ENCODE measurements around the gene CCHCR1.
"Not testable (repeated sequence)": the region's sequence is repeated elsewhere in the genome, so short reads cannot be mapped to it uniquely, and the experiment has no call there.

CCHCR1 gene

GRCh38 chr6:31180500-31180899 lies 22.9 kb upstream of the CCHCR1 start:
- DNase-seq: peak; percentile 75 to 84 (median 79)

DNA sequence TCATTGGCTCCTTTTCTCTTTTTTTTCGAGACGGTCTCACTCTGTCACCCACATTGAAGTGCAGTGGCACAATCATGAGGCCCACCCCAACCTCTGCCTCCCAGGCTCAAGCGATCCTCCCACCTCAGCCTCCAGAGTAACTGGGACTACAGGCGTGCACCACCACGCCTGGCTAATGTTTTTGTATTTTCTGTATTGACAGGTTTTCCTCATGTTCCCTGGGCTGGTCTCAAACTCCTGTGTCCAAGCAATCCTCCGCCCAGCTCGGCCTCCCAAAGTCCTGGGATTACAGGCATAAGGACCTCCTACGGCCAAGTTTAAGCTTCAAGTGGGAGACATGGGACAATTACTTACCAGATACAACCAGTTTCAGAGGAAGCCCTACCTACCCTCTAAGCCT lies 22.3 kb upstream of the CCHCR1 start:
- no peak for DNase-seq

DNA sequence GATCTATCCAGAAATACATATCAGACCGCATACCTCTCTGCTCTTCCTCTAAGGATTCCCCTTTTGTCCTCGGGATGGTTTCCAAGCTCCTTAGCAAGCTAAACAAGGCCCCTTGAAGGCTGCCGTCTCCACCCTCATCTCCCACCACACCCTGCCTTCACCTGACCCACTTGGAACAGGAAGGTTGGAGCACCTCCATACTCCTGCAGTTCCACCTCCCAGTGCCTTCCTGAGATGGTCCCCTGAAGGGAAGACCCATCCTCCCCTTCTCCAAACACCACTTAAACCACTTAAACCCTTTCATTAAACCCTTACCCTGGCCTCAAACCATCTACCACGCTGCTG lies 21.4 kb upstream of the CCHCR1 start:
- DNase-seq: no peak

DNA sequence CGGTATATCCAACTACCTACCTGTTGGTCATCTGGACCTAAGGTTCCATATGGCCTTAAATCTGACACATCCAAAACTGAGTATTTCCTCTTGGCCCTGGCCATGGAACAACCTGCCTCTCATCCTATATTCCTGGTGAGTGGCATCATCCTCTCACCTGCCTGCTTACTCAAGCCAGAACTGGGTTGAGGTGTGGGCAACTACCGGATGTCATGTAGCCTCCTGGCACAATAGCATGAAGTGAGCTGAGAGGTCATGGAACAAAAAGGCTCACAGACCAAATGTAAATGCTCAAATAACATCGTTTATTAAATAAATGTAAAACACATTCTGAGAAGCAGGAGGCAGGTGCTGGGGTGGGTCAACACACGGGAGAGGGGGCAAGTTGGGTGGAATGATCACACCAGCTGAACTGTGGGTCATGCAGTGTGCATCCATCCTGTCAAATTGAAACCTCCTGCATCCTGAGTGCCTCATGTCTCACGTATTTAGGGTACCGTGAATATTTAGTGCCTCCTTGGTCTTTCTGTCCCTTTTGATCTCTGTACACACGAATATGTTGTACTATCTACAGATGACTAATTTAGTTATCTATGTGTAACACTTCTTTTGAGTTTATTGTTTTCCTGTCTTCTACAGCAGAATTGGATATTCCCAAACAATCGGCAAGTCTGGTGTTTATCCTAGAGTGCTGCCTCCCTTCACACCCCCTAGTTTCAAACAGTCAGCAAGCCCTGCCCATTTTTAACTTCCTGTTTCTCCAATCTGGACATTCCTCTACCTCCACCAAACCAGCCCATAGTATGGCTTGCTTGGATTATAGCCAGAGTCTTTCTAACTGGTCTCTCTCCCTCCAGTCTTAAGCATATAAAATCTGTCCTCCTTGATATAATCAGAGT lies 20.8 kb upstream of the CCHCR1 start:
- peak; percentile 36 to 50 (median 48) for DNase-seq

- DNase-seq: no peak
These were observed 18.4 kb upstream of the CCHCR1 start for GRCh38 chr6:31175971-31176370.

DNA sequence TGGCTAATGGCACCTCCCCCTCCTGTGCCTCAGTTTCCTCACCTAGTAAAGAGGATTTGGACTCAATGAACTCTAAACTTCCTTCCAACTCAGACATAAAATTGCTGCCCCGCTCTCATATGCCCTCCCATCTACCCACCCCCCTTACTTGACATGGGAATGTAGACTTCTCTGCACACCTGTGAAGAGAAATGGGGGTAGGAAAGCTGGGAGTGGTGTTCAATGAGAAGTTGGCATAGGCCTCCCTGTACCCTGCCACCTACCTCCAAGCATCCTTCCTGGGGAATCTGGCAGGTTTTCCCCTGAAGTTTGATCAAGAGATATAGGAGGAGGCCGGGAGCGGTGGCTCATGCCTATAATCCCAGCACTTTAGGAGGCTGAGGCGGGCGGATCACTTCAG lies 16.8 kb upstream of the CCHCR1 start:
- no peak for DNase-seq

DNA sequence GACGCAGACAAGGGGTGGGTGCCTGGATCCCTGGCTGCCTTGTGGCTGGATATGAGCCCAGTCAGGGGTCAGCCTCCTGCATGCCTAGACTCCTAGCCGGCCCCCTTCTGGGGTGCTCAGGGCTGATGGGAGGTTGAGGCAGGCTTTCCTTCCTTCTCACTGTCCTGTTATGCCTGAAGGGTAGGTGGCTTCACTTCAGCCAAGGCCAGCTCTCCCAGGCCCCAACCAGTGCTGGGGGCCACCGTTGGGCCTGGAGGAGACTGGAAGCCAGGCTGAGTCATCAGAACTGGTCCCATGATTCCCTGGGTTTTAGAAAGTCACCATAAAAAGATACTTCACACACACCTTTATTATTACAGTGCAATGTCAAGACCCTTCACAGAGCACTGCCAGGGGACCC lies 15.8 kb upstream of the CCHCR1 start:
- no peak for DNase-seq

GRCh38 chr6:31172973-31173384 lies 15.4 kb upstream of the CCHCR1 start:
- no peak for DNase-seq

GRCh38 chr6:31171931-31172905 lies 14.6 kb upstream of the CCHCR1 start:
- no peak for DNase-seq

GRCh38 chr6:31170987-31171671 lies 13.5 kb upstream of the CCHCR1 start:
- DNase-seq: peak in 1 of 3 donors; percentile 6

DNA sequence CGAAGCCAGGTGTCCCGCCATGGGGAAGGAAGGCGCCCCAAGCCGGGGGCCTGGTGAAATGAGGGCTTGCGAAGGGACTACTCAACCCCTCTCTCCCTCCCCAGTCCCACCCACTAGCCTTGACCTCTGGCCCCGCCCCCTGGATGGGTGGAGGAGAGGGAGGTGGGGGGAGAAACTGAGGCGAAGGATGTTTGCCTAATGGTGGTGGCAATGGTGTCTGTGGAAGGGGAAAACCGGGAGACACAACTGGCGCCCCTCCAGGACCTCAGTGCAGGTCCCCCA lies 12.9 kb upstream of the CCHCR1 start, which contains the start of gene POU5F1:
Gene POU5F1, minus strand, starts transcription at position 83 of the 282 bp plus-strand sequence. Its CDS starts 62 bp downstream, at position 21.
- no peak for DNase-seq

DNA sequence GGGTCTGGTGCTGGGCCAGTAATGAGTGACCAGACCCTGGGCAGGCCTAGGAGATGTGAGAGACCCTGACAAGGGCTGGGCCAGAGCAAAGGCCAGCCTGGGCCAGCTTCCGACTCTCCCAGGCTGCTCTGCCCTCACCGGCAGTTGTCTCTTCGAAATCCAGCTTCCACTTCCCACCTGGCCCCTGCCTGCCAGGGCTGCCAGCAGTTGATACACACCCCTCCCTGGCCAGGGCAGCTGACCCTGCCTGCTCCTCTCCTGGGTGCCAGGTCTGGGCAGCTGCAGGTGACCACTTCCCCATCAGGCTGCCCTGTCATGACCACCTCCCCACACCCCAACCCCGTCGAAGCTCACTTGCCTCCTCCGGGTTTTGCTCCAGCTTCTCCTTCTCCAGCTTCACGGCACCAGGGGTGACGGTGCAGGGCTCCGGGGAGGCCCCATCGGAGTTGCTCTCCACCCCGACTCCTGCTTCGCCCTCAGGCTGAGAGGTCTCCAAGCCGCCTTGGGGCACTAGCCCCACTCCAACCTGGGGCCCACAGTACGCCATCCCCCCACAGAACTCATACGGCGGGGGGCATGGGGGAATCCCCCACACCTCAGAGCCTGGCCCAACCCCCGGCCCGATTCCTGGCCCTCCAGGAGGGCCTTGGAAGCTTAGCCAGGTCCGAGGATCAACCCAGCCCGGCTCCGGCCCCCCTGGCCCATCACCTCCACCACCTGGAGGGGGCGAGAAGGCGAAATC lies 12.4 kb upstream of the CCHCR1 start:
- not testable (repeated sequence) for DNase-seq

GRCh38 chr6:31169123-31169857 lies 11.7 kb upstream of the CCHCR1 start:
- no peak for DNase-seq

DNA sequence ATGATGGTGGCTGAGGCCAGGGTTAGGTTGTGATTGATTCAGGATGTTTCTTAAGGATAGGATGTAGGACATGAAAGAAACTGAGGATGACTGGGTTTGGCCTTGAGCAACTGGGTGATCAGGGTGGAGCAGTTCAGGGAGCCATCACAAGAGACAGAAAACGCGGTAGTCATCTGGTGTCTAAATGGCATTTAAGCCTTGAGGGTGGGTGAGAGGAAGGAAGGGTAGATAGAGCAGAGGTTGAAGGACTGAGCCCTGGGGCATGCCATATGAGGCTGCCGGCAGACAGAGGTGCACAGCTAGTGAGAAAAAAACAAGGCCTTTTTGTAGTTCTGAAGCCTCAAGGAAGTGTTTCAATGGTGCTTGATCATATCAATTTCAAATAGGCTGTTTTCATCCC lies 11.0 kb upstream of the CCHCR1 start:
- DNase-seq: no peak

DNA sequence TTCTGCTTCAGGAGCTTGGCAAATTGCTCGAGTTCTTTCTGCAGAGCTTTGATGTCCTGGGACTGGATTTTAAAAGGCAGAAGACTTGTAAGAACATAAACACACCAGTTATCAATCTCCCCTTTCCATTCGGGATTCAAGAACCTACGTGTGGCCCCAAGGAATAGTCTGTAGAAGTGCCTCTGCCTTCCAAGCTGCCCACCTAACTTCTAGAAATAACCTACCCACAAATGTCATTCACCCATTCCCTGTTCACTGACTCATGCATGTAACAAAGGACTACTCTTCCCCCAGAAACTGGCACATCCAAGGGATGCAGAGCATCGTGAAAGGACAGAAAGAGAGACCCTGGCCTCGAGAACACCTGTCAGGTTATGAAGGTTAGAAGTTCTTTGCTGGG lies 8.4 kb upstream of the CCHCR1 start:
- no peak for DNase-seq

DNA sequence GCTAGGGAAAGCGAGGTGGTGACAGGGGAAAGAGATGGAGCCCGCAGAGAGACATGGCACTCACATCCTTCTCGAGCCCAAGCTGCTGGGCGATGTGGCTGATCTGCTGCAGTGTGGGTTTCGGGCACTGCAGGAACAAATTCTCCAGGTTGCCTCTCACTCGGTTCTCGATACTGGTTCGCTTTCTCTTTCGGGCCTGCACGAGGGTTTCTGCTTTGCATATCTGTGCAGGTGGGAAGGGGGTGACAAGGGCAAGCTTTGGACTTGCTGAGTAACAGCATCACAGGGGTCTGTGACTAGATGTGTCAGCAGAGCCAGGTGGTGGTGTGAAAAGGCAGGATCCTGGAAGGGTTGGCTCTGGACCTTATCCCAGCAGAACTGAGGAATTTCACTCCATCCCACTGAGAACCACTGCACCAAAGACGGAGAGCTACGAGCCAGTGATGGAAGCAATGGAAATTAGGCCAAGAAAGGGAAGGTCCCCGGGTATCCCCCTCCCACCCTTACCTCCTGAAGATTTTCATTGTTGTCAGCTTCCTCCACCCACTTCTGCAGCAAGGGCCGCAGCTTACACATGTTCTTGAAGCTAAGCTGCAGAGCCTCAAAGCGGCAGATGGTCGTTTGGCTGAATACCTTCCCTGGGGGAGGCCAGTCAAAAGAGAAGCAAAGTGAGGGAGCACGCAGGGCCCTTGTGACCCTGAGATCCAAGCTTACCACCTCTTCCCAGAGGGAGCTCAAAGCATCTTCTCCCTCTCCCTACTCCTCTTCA lies 7.6 kb upstream of the CCHCR1 start:
- not testable (repeated sequence) for DNase-seq

DNA sequence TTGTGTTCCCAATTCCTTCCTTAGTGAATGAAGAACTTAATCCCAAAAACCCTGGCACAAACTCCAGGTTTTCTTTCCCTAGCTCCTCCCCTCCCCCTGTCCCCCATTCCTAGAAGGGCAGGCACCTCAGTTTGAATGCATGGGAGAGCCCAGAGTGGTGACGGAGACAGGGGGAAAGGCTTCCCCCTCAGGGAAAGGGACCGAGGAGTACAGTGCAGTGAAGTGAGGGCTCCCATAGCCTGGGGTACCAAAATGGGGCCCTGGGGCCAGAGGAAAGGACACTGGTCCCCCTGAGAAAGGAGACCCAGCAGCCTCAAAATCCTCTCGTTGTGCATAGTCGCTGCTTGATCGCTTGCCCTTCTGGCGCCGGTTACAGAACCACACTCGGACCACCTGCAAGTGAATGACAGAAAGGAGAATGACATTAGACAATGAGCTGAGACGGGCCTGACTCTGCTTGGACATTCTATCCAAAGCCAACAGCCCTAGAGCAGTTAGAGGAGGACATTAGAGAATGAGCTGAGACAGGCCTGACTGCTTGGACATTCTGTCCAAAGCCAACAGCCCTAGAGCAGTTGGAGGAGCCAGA lies 7.0 kb upstream of the CCHCR1 start:
- not testable (repeated sequence) for DNase-seq

GRCh38 chr6:31163922-31164321 lies 6.3 kb upstream of the CCHCR1 start:
- no peak for DNase-seq

DNA sequence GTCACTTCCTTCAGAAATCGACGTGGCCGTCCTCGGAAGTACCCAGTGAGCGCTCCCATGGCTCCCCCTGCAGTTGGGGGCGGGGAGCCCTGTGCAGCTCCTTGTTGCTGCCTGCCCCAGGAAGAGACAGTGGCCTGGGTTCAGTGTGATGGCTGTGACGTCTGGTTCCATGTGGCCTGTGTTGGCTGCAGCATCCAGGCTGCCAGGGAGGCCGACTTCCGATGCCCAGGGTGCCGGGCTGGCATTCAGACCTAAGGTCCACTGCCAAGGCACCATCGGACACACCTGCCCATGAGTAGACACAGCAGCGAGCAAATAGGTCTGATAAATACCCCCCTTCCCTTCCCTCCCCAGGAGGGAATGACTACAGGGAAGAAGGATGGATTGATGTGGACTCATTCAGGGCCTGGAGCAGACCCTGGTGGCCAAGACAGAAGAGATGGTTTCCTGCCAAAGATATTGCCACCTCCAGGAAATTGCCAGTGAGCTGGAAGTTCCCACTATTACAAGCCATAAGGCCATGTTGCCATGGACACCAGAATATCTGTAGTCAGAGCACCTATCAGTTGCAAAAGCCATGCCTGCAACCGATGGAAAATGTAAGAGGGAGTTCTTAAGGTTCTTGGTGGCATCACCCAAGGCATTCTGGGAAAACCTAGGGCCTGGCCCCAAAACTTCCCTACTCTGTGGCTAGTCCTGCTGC lies 5.0 kb upstream of the CCHCR1 start:
- peak in 1 of 3 donors; percentile 20 for DNase-seq
